ENCODE measurements around the gene UMPS.
"Not testable (repeated sequence)": the region's sequence is repeated elsewhere in the genome, so short reads cannot be mapped to it uniquely, and the experiment has no call there.

The UMPS gene

DNA sequence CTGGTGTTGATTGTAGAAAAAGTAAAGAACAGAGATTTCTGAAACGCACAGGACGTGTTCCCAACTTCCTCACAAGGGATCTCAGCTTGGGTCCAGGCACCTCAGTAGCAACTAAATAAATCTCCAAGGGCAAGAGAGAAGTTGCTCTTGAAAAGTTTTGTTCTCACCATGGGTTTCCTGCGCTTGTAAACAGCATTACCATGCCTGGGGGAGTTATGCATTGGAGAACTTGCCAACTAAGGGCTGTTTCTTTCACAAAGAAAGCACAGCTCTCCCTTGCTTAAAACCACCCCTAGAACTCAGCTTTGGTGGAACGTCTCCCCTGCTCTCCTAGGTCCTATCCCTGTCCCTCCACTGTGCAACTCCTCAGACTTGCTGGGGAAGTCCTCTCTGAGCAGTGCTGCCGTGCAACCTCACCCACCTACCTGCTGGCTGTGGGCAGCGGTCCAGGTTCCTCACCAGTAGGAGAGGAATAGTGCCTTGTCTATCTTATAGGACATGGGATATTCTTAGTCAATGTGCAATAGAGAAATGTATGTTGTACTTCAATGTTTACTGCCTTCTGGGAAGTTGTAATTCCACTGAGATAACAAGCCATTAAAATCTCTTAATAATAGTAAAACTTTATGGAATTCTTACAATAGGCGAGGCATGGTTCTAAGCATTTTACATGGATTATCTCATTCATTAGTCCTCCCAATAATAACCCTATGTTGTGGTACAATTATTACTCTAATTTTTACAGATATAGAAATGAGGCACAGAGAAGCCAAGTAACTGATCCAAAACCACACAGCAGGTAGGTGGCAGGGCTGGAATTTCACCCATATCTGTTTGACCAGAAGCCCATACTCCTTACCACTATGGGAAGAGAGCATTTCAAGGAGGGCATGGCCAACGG, 51.5 kb downstream of the UMPS start:
- no peak for DNase-seq

DNA sequence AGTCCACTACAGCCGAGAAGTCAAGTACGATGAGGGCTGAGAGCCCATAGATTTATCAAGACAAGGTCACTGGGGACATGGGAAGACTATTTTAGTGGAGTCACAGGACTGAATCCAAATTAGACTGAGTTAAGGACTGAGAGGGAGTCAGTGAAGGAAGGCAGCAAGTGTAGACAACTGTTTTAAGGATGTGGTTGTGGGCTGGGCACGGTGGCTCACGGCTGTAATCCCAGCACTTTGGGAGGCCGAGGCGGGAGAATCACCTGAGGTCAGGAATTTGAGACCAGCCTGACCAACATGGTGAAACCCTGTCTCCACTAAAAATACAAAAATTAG, 52.1 kb downstream of the UMPS start:
- DNase-seq: not testable (repeated sequence)

DNA sequence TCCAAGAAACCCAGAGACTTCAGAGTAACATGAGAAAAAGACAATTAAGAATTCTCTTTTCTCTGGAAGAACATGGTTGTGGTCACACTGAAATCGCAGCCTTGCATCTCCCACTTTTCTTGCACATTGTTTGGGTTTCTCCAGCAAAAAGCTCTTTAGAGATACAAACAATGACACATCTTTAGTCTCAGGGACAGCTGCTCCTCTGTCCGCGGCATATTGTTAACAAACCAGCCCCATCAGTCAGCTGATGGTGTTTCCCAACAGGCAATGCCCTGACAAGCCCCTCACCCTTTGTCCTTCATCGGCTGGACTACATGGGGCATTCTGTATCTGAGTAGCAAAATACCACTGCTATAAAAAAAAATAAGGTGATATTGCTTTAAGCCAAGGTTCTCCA, 53.4 kb downstream of the UMPS start:
- no peak for DNase-seq

DNA sequence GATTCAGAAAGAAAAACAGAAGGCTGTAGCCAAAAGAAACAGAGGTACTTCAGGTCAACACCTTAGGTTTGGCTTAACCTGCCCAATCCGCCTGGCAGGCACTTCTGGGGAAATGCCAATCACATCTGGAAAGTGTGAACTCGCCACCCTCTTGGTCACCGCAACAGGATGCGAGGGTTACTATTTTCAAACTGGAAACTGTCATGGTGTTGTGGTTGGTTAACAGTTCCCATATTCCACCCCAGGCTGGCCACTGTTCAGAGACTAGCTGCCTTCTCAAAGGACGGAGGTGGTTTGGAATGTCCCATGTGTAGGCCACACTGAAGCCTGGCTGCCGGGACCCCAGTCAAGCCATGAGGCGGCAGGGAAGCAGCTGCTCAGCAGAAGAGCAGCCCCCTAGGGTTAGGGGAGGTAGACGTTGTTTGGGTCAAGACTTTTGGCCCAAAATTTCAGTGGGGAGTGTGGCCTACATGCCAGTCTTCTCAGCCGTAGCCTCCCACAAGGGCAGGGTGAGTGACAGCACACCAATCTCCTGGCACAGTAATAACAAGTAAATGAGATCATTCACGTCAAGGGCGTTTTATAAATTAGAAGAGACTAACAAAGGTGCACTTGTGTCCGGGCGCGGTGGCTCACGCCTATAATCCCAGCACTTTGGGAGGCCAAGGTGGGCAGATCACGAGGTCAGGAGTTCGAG, 54.6 kb downstream of the UMPS start:
- no peak for DNase-seq

DNA sequence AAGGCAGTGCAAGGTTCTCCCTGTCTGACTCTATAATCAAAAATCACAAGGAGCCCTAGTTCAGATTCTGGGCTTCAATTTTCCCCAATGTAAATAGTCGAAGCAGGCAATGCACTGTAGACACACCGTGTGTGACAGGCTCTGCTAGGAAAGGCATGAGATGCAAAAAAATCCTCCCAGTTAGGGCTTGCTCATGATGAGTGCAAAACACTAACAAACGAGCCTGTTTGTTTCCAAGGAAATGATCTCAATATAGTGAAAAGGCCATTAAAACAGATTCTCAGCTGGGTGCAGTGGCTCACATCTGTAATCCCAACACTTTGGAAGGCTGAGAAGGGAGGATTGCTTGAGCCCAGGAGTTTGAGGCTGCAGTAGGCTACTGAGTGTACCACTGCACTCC, 55.7 kb downstream of the UMPS start:
- DNase-seq: no peak

DNA sequence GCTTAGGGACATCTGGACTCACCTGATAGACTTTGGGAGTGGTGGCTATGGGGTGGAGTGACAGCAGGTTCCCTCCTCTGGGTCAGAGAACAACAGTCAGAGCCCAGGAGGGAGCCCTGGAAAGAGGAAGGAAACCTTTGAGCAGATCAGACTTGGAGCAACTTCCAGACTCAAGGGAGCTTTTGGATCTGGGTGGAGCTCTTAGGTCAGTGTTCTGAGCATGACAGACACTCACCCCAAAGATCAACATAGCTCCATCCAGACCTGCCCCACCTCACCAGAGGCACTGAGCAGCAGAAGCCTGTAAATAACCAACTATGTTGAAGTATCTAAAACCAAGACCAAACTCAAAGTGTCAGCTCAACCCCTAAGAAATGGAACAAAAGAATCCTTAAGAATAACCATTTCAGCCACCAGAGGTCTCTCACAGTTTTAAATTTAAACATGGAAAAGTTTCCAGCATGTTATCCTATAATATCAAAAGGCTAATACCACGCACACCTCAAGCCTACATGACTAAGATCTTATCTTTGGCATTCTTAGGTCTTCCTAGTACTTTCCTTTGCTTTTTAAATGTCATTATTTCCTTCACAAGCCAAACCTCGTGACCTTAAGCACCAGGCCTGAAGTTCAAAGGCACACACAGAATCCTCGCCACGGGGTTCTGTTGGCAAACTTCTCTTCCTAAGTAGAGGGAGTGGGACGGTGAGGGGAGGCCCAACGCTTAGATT, 56.4 kb downstream of the UMPS start:
- DNase-seq: no peak

DNA sequence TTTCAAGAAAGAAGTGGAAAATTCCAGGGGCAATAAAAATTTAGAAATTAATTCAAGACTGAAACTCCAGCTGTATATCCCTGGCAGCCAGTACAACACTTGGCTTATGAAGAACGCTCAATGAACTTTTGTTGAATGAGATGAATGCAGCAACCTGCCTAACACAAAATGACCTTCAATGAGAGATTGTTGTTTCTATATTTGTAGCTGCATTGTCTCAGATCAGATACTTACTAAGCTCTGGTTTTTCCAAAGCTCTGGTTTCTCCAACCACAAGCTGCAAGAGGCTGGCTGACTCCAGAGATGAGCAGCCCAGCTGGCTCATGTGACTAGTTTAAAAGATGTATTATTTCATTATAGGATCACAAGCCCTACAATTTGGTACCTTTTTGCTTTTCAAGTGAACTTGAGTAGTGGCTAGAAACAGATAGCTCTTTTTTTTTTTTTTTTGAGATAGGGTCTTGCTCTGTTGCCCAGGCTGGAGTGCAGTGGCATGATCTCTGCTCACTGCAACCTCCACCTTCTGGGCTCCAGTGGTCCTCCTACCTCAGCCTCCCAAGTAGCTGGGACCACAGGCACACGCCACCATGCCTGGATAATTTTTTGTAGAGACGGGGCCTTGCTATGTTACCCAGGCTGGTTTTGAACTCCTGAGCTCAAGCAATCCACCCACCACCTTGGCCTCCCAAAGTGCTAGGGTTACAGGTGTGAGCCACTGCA, 57.4 kb downstream of the UMPS start:
- no peak for DNase-seq

DNA sequence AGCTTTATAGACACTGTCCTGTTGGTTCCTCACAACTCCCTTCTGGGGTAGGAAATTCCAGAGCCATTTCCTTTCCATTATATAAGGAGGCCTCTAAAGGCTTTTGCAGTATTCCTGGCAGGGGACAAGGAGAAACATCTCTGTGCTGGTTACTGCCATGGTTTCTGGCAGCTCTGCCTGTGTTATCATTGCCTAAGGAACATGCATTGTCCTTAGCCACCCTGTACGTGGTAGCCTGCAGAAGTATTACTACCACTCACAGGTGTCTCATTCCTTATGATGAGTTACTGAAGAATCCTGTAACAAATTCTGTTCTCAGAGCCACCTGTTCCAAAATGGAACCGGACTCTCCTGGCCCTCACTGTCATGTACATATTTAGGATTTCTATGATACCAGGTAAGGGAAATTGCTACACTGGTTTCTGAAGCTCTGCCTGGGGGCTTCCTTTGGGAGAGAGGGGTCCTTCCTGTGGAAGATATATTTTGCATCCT, 58.0 kb downstream of the UMPS start:
- DNase-seq: no peak

DNA sequence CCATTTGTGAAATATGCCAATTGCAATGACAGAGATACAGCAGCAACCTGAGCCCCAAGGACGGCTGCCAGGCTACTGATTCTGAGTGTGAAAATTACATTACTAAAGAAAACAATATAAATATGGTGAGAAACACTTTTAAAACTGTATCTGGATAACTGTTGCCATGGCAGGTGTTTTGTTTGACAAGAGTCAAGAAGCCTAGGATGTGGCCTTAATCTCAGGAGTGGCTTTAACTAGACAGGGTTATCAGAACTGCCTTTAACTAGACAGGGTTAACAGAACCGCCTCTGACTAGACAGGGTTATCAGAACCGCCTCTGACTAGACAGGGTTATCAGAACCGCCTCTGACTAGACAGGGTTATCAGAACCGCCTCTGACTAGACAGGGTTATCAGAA, 58.9 kb downstream of the UMPS start:
- DNase-seq: not testable (repeated sequence)

DNA sequence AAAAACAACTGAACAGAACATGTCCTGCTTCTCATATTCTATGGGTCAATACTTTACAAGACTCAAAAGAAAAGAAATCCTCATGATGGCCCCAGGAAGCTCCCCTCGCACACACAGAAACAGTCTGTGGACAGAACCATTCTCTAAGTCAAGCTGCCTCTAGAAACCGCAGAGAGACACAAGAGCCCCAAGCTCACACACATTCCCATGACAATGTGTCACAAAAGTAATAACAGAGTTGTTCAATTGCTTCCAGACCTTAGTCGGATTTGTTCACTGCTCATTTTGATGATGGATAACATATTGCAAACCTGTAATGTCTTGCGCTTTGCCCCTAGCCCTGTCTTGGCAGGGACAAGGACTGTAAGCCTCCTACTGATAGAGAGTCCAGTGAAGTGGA, 60.9 kb downstream of the UMPS start:
- DNase-seq: no peak

DNA sequence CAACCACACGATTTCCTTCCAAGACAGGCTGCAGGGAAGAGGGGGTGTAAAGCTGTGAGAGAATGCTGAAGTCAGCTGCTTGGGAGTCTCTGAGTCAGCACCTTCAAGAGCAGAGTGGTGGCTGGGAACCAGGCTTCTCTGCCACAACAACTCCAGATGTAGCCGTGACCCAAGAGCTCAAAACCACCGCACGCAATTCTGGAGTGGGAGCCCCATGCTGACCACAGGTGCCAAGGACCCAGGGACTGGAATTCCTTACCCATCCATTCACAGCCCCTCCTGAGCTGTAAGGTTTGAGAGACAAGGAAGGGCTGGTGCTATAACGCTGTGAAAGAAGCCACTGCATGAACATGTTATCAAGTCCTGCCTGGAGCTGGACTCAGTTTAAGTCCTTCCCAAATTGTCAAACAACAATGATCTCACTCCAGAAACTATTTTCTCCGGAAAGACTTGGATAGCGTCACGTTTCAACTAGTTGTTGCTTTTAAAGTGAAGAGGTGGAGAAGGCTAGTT, 61.4 kb downstream of the UMPS start:
- no peak for DNase-seq

DNA sequence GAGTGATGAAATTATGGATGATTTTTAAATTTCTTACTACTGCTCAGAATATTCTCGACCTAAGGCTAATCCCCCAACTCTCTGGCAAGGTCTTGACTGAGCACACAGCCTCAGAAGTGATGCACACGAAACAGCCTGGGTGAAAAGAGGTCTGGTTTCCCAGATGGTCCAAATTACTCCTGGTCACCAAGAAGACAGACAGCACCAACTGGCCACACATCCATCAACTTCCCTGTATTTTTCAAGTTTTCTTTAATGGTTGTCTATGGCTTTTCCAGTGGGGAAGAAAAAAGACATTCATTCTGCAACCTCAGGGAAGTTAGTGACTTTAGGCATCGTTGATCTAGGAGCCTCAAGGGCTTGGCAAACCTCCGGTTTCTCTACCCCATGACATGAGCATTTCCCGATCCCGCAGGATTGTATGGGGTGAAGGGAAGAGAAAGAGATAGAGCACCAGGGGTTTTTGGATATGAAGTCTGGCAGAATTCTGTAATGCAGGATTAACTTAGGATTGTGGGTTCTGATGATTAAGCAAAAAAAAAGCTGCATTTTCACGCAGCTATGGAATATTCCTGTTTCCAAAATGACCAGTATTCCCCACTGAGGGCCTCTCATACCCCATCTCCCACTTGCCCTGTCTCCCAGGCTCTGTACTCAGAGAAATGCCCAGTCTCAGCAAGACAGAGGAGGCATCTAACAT, 62.2 kb downstream of the UMPS start:
- no peak for DNase-seq

DNA sequence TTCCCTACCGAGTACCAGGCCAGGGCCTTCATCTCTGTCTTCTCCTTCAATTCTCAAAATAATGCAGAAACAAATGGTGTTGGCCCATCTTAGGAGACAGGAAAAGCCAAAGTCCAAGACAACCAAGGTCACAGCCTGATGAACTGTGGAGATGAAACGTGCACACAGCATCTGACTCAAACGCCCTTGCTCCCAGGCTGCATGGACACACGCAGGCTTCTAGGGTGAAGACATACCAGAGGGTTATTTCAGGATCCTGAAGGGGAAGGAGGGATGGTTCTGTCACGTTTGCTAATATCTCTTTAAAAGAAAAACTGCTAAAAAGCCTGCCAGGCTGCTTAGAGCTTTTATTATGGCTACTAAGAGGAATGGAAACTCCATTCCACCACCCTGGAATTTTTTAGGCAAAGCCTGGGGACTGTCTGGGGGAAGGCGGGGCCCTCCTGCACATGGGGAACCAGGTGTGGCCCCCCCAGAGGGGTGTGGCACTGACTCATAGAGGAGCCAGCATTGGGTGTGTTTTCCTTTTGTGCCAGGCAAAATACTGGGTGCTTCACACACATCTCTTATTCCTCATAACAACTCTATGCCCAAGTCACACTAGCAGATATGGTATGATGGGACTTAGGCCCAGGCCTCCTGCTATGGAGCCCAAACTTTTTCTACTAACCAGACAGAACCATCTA, 62.9 kb downstream of the UMPS start:
- DNase-seq: no peak

DNA sequence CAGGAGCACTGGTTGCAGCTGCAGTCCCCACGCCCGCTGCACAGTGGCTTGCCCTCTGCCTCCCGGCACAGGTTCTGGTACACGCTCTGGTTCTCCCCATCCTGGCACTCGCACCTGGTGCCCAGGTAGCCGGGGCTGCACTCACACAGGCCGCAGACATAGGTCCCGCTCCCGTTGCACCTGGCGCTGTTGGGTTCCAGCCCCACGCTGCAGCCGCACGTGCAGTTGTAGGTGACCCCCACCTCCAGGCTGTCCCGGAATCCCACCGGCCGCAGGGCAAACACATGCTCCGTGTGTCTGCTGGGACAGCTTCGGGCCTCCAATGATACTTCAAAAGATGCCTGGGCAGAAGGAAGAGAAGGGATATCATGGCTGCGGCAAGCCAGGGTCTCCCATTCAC, 66.2 kb downstream of the UMPS start:
- no peak for DNase-seq

DNA sequence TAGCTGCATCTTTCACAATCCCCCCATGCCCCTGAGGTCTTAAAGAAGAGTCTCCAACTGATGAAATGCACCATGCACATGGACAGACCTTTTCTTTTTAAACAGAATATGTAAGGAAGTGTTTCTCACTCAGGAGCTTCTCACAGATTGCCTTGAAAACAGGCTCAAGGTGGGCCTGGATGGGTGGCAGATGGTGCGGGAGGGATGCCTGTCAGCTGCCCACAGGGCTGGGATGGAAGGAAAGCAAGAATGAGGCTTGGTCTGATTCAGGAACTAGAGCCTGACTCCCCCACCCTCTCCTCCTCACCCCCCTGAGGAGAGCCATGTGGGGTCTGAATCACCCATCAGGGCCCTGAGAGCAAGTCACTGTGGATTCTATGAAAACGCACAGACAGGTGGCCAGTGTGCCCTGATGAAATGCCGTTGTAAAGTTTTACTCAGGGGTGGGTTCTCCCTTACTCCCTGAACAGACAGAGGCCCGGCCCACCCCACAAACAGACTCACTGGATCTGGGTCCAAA, 67.2 kb downstream of the UMPS start:
- DNase-seq: no peak

Data from CD4-positive, alpha-beta T cell treated with Interleukin-10 for 1 hour (primary cell).